ENCODE measurements around the gene FAM200C. TPM values are rescaled to one million over a fixed set of nuclear protein-coding genes. Genes with fewer than 3 reads are reported as not detected.

FAM200C gene
- total and polyA plus RNA-seq, 2 of the 8 experiments (the other 6 are each of a cell fraction or from before 2014, with no cell fraction given) = 2.6 to 7.3 TPM

GRCh38 chr5:160399402-160400353 lies at the start of gene FAM200C (continued):
- TF ChIP-seq FOSL1 (IDR thresholded peaks at IDR 0.05; ENCODE audit: insufficient read depth, low read depth, low read length) = no peak
- TF ChIP-seq YY1 (IDR thresholded peaks at IDR 0.05; ENCODE audit: low read depth, low read length) = peak; percentile 28; the same call in 1 of the 2 replicates
- no peak for TF ChIP-seq RXRA (IDR thresholded peaks at IDR 0.05; ENCODE audit: insufficient read depth, low read depth, low read length)
- peak; percentile 95 for TF ChIP-seq POLR2AphosphoS5 (IDR thresholded peaks at IDR 0.05; ENCODE audit: low read depth, low read length)
- 0 out of 2 replicates have a peak, but pooled peaks have one; percentile 33 for TF ChIP-seq ATF2 (IDR thresholded peaks at IDR 0.05; ENCODE audit: low read length)
- TF ChIP-seq NANOG (IDR thresholded peaks at IDR 0.05; ENCODE audit: insufficient read depth, low read depth, low read length, poor library complexity, severe bottlenecking) = no peak
- TF ChIP-seq SP4 (IDR thresholded peaks at IDR 0.05; ENCODE audit: low read length) = peak; percentile 59; the same call in 1 of the 2 replicates
- peak; percentile 80 for TF ChIP-seq NRF1 (IDR thresholded peaks at IDR 0.05; ENCODE audit: low read depth, low read length)
- TF ChIP-seq, protein P1, sequence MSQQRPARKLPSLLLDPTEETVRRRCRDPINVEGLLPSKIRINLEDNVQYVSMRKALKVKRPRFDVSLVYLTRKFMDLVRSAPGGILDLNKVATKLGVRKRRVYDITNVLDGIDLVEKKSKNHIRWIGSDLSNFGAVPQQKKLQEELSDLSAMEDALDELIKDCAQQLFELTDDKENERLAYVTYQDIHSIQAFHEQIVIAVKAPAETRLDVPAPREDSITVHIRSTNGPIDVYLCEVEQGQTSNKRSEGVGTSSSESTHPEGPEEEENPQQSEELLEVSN (IDR thresholded peaks at IDR 0.05) = 0 out of 2 replicates have a peak, but pooled peaks have one; percentile 49
- TF ChIP-seq ASH2L (IDR thresholded peaks at IDR 0.05; ENCODE audit: low read length) = peak; percentile 68
- TF ChIP-seq TAF1 (IDR thresholded peaks at IDR 0.05; ENCODE audit: low read depth, low read length) = peak; percentile 87

All from H1 (cell line).